ENCODE data around the gene POU6F2.

- TF ChIP-seq, protein P1, sequence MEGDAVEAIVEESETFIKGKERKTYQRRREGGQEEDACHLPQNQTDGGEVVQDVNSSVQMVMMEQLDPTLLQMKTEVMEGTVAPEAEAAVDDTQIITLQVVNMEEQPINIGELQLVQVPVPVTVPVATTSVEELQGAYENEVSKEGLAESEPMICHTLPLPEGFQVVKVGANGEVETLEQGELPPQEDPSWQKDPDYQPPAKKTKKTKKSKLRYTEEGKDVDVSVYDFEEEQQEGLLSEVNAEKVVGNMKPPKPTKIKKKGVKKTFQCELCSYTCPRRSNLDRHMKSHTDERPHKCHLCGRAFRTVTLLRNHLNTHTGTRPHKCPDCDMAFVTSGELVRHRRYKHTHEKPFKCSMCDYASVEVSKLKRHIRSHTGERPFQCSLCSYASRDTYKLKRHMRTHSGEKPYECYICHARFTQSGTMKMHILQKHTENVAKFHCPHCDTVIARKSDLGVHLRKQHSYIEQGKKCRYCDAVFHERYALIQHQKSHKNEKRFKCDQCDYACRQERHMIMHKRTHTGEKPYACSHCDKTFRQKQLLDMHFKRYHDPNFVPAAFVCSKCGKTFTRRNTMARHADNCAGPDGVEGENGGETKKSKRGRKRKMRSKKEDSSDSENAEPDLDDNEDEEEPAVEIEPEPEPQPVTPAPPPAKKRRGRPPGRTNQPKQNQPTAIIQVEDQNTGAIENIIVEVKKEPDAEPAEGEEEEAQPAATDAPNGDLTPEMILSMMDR (IDR thresholded peaks at IDR 0.05) = no peak
- TF ChIP-seq ZFX (IDR thresholded peaks at IDR 0.05; ENCODE audit: borderline replicate concordance) = no peak
Measured at GRCh38 chr7:39317107-39317506, 339.4 kb downstream of the POU6F2 start.

Measured in 22Rv1 (cell line).